ENCODE results near the gene ZNF175.

ZNF175 gene

GRCh38 chr19:51531349-51532315, 39.5 kb upstream of the ZNF175 start, which contains the start of gene SIGLEC6:
Gene SIGLEC6 (minus strand): TSS chr19:51531670. CDS start chr19:51531648, 22 bp downstream.
- DNase-seq (ENCODE audit: low spot score), result no peak
- no peak within 1 kb of the TSS for H3K4me3 ChIP-seq
- TF ChIP-seq CTCF (IDR thresholded peaks at IDR 0.05), result no peak
- H3K27ac ChIP-seq, result no peak within 1 kb of the TSS

GRCh38 chr19:51535535-51535934, 35.5 kb upstream of the ZNF175 start:
- no peak for DNase-seq (ENCODE audit: low spot score)
- Histone ChIP-seq H3K27ac (no peak overlapping the region), H3K4me3 (no peak overlapping the region)
- TF ChIP-seq CTCF (IDR thresholded peaks at IDR 0.05), result no peak

- Histone ChIP-seq H3K27ac (no peak overlapping the region), H3K4me3 (no peak overlapping the region)
- no peak for TF ChIP-seq CTCF (IDR thresholded peaks at IDR 0.05)
- no peak for DNase-seq (ENCODE audit: low spot score)
These were observed 31.2 kb upstream of the ZNF175 start for GRCh38 chr19:51539821-51540366.

- Histone ChIP-seq H3K4me3 (no peak overlapping the region), H3K27ac (no peak overlapping the region)
- no peak for TF ChIP-seq CTCF (IDR thresholded peaks at IDR 0.05)
- DNase-seq (ENCODE audit: low spot score), result no peak
These were observed 29.4 kb upstream of the ZNF175 start for GRCh38 chr19:51541458-51542357.

- TF ChIP-seq CTCF (IDR thresholded peaks at IDR 0.05), result no peak
- no peak for DNase-seq (ENCODE audit: low spot score)
- Histone ChIP-seq H3K4me3 (no peak overlapping the region), H3K27ac (no peak overlapping the region)
These were observed 28.4 kb upstream of the ZNF175 start for GRCh38 chr19:51542699-51543098.

- no peak overlapping the region for H3K4me3 ChIP-seq
- H3K27ac ChIP-seq, result no peak overlapping the region
- no peak for DNase-seq (ENCODE audit: low spot score)
- TF ChIP-seq CTCF (IDR thresholded peaks at IDR 0.05), result no peak
These were observed 27.0 kb upstream of the ZNF175 start for GRCh38 chr19:51544038-51544437.

All from coronary artery (tissue), 2 donors.